ENCODE data around the gene LCNL1.

- TF ChIP-seq, protein P1, sequence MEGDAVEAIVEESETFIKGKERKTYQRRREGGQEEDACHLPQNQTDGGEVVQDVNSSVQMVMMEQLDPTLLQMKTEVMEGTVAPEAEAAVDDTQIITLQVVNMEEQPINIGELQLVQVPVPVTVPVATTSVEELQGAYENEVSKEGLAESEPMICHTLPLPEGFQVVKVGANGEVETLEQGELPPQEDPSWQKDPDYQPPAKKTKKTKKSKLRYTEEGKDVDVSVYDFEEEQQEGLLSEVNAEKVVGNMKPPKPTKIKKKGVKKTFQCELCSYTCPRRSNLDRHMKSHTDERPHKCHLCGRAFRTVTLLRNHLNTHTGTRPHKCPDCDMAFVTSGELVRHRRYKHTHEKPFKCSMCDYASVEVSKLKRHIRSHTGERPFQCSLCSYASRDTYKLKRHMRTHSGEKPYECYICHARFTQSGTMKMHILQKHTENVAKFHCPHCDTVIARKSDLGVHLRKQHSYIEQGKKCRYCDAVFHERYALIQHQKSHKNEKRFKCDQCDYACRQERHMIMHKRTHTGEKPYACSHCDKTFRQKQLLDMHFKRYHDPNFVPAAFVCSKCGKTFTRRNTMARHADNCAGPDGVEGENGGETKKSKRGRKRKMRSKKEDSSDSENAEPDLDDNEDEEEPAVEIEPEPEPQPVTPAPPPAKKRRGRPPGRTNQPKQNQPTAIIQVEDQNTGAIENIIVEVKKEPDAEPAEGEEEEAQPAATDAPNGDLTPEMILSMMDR (IDR thresholded peaks at IDR 0.05) = no peak
- TF ChIP-seq POLR2A (IDR thresholded peaks at IDR 0.05) = no peak
These were observed 28.3 kb upstream of the LCNL1 start for GRCh38 chr9:136954270-136955083.
